Activated CD4-positive, alpha-beta T cell treated with anti-CD3 and anti-CD28 coated beads, Interleukin-2, amount 50 U/mL, for 16 hours (primary cell): ENCODE results near the gene PGPEP1.
"Not testable (repeated sequence)": the region's sequence is repeated elsewhere in the genome, so short reads cannot be mapped to it uniquely, and the experiment has no call there.

Experiments used
- DNase-seq: peaks from one replicate; pipeline ENCODE4 v3.0.0-alpha.2; 2020

The PGPEP1 gene

GRCh38 chr19:18308051-18308947, 32.1 kb upstream of the PGPEP1 start:
- no peak for DNase-seq

GRCh38 chr19:18308948-18309325, 31.5 kb upstream of the PGPEP1 start:
- DNase-seq: no peak

GRCh38 chr19:18309525-18310064, 30.8 kb upstream of the PGPEP1 start:
- no peak for DNase-seq

GRCh38 chr19:18310118-18310909, 30.1 kb upstream of the PGPEP1 start:
- no peak for DNase-seq

- no peak for DNase-seq
Observed at GRCh38 chr19:18310966-18311365, 29.4 kb upstream of the PGPEP1 start.

GRCh38 chr19:18311502-18312091, 28.8 kb upstream of the PGPEP1 start:
- no peak for DNase-seq

GRCh38 chr19:18312092-18312534, 28.3 kb upstream of the PGPEP1 start:
- DNase-seq: no peak

- DNase-seq: no peak
Observed at GRCh38 chr19:18313398-18313797, 27.0 kb upstream of the PGPEP1 start.

GRCh38 chr19:18317961-18318800, 22.2 kb upstream of the PGPEP1 start:
- DNase-seq: peak; percentile 76

- DNase-seq: no peak
Observed at GRCh38 chr19:18319591-18320135, 20.7 kb upstream of the PGPEP1 start.

- no peak for DNase-seq
Observed at GRCh38 chr19:18320865-18321733, 19.3 kb upstream of the PGPEP1 start.

GRCh38 chr19:18321734-18322102, 18.7 kb upstream of the PGPEP1 start:
- DNase-seq: peak; percentile 77

- peak; percentile 70 for DNase-seq
Observed at GRCh38 chr19:18322318-18322758, 18.1 kb upstream of the PGPEP1 start.

GRCh38 chr19:18322759-18323460, 17.5 kb upstream of the PGPEP1 start, which contains the start of gene LSM4:
Gene LSM4 (minus strand): TSS chr19:18323076. CDS start chr19:18323020, 56 bp downstream.
- DNase-seq: peak; percentile 100

- not testable (repeated sequence) for DNase-seq
Observed at GRCh38 chr19:18324373-18324731, 16.0 kb upstream of the PGPEP1 start.

GRCh38 chr19:18326772-18327171, 13.6 kb upstream of the PGPEP1 start:
- DNase-seq: no peak

- peak; percentile 95 for DNase-seq
Observed at GRCh38 chr19:18328340-18329034, 11.9 kb upstream of the PGPEP1 start.

GRCh38 chr19:18329035-18329376, 11.4 kb upstream of the PGPEP1 start:
- DNase-seq: no peak

- DNase-seq: no peak
Observed at GRCh38 chr19:18330868-18331267, 9.5 kb upstream of the PGPEP1 start.
